ENCODE results near the gene ST6GALNAC4. TPM values are rescaled to one million over a fixed set of nuclear protein-coding genes. Genes with fewer than 3 reads are reported as not detected.

ST6GALNAC4 gene
- total and polyA plus RNA-seq, 10 of the 15 experiments (the other 5 are each of a cell fraction or from before 2014, with no cell fraction given) = 4.2 to 63.2 (median 35.2) TPM

DNA sequence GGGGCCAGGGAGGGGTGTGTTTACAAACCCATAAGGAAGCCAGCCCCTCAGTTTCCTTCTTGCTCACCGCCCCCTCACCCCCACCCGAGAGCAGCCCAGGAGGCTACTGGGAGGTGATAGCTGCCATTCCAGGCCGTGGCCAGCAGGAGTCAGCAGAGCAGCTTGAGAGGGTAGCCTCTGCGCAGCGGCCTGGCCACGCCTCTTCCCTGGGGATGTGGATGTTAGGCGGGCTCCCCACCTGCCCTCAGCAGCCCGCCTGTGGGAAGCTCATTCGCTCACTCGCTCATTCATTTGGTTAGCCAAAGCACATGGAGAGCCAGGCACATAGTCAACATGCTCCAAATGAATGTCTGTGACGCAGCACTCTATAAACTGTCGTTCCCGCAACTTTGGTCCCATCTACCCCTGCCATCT, 26.9 kb upstream of the ST6GALNAC4 start (continued):
- TF ChIP-seq CUX1 (IDR thresholded peaks at IDR 0.05; ENCODE audit: insufficient replicate concordance, low read depth, low read length) (no peak), CHD4 (IDR thresholded peaks at IDR 0.05) (no peak), TCF12 (IDR thresholded peaks at IDR 0.05; ENCODE audit: low read depth, low read length) (0 out of 2 replicates have a peak, but pooled peaks have one; percentile 30), STAT3 (IDR thresholded peaks at IDR 0.05; ENCODE audit: low read depth, low read length) (no peak), ATF7 (IDR thresholded peaks at IDR 0.05; ENCODE audit: low read depth) (no peak), KAT2A (conservative IDR thresholded peaks at IDR 0.05; ENCODE audit: control insufficient read depth, low read depth, low read length) (no peak), ESRRA (IDR thresholded peaks at IDR 0.05; ENCODE audit: low read length) (no peak), HDAC6 (IDR thresholded peaks at IDR 0.05; ENCODE audit: unreplicated experiment) (no peak), ETV6 (conservative IDR thresholded peaks at IDR 0.05 in 1 of 2, IDR thresholded peaks at IDR 0.05 in 1 of 2; ENCODE audit: borderline replicate concordance in 1 of 2, low read depth in 1 of 2) (no peak), POLR2AphosphoS2 (IDR thresholded peaks at IDR 0.05; ENCODE audit: low read depth, low read length) (0 out of 2 replicates have a peak, but pooled peaks have one; percentile 12), DPF2 (IDR thresholded peaks at IDR 0.05) (no peak), BHLHE40 (IDR thresholded peaks at IDR 0.05; ENCODE audit: borderline replicate concordance in 1 of 2, low read depth in 2 of 2, low read length in 1 of 2) (0 out of 4 replicates have a peak, but pooled peaks of 1 of the 2 experiments have one; percentile 8), RCOR1 (conservative IDR thresholded peaks at IDR 0.05; ENCODE audit: low read depth, low read length) (no peak), IKZF2 (IDR thresholded peaks at IDR 0.05) (0 out of 4 replicates have a peak, but pooled peaks of 1 of the 2 experiments have one; percentile 15), IKZF1 (conservative IDR thresholded peaks at IDR 0.05) (no peak), FOXK2 (IDR thresholded peaks at IDR 0.05) (no peak), SMC3 (IDR thresholded peaks at IDR 0.05; ENCODE audit: borderline replicate concordance, low read length) (peak; percentile 77), EED (IDR thresholded peaks at IDR 0.05; ENCODE audit: low read depth) (no peak; the same call in 1 of the 2 replicates), BACH1 (IDR thresholded peaks at IDR 0.05; ENCODE audit: borderline replicate concordance) (no peak), MEF2B (IDR thresholded peaks at IDR 0.05; ENCODE audit: partially characterized antibody, poor library complexity, severe bottlenecking) (peak; percentile 39)
- TF ChIP-seq, protein P1, sequence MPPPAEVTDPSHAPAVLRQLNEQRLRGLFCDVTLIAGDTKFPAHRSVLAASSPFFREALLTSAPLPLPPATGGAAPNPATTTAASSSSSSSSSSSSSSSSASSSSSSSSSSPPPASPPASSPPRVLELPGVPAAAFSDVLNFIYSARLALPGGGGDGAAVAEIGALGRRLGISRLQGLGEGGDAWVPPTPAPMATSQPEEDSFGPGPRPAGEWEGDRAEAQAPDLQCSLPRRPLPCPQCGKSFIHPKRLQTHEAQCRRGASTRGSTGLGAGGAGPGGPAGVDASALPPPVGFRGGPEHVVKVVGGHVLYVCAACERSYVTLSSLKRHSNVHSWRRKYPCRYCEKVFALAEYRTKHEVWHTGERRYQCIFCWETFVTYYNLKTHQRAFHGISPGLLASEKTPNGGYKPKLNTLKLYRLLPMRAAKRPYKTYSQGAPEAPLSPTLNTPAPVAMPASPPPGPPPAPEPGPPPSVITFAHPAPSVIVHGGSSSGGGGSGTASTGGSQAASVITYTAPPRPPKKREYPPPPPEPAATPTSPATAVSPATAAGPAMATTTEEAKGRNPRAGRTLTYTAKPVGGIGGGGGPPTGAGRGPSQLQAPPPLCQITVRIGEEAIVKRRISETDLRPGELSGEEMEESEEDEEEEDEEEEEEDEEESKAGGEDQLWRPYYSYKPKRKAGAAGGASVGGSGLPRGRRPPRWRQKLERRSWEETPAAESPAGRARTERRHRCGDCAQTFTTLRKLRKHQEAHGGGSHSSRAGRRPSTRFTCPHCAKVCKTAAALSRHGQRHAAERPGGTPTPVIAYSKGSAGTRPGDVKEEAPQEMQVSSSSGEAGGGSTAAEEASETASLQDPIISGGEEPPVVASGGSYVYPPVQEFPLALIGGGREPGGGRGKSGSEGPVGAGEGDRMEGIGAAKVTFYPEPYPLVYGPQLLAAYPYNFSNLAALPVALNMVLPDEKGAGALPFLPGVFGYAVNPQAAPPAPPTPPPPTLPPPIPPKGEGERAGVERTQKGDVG (CRISPR knock-in tag; IDR thresholded peaks at IDR 0.05) = no peak
- TF ChIP-seq, protein P2, sequence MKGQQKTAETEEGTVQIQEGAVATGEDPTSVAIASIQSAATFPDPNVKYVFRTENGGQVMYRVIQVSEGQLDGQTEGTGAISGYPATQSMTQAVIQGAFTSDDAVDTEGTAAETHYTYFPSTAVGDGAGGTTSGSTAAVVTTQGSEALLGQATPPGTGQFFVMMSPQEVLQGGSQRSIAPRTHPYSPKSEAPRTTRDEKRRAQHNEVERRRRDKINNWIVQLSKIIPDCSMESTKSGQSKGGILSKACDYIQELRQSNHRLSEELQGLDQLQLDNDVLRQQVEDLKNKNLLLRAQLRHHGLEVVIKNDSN (IDR thresholded peaks at IDR 0.05; ENCODE audit: borderline replicate concordance, extremely low read length, insufficient read depth, low read depth, low read length) = no peak
